ENCODE results near the gene CHD3.

The CHD3 gene

GRCh38 chr17:7888184-7888920, at the start of gene CHD3:
TSS of gene CHD3 (plus strand) at chr17:7888789. CDS start at chr17:7889001, 212 bp downstream.
- peak; percentile 19 to 43 for DNase-seq

GRCh38 chr17:7839190-7839875, 49.3 kb upstream of the CHD3 start:
- DNase-seq, result peak; percentile 27 to 56

GRCh38 chr17:7839876-7840261, 48.7 kb upstream of the CHD3 start:
- peak; percentile 40 to 44 for DNase-seq

GRCh38 chr17:7840441-7840840, 48.1 kb upstream of the CHD3 start:
- no peak for DNase-seq

- DNase-seq, result no peak
These were observed 47.7 kb upstream of the CHD3 start for GRCh38 chr17:7840875-7841274.

GRCh38 chr17:7841396-7841914, 47.1 kb upstream of the CHD3 start:
- DNase-seq, result peak; percentile 93 to 96

GRCh38 chr17:7841915-7842379, 46.6 kb upstream of the CHD3 start:
- DNase-seq, result peak in 1 of 2 donors; percentile 86

- DNase-seq, result peak; percentile 98 to 99
These were observed 46.0 kb upstream of the CHD3 start for GRCh38 chr17:7842380-7843256.

- DNase-seq, result no peak
These were observed 45.4 kb upstream of the CHD3 start for GRCh38 chr17:7843257-7843535.

GRCh38 chr17:7843536-7844291, 44.9 kb upstream of the CHD3 start:
- peak; percentile 95 to 97 for DNase-seq

GRCh38 chr17:7844292-7845154, 44.1 kb upstream of the CHD3 start:
- peak; percentile 91 to 93 for DNase-seq

GRCh38 chr17:7845359-7846062, 43.1 kb upstream of the CHD3 start:
- DNase-seq, result no peak

- DNase-seq, result no peak
These were observed 42.4 kb upstream of the CHD3 start for GRCh38 chr17:7846063-7846735.

- DNase-seq, result no peak
These were observed 41.6 kb upstream of the CHD3 start for GRCh38 chr17:7846765-7847661.

GRCh38 chr17:7848131-7848579, 40.4 kb upstream of the CHD3 start:
- DNase-seq, result no peak

GRCh38 chr17:7848739-7849129, 39.9 kb upstream of the CHD3 start:
- no peak for DNase-seq

GRCh38 chr17:7849130-7849750, 39.3 kb upstream of the CHD3 start:
- DNase-seq, result peak in 1 of 2 donors; percentile 21

GRCh38 chr17:7849751-7850504, 38.7 kb upstream of the CHD3 start:
- no peak for DNase-seq
